Fibroblast of lung (primary cell): Measurements from ENCODE around the gene EDEM1. TPM values are rescaled to one million over a fixed set of nuclear protein-coding genes. Genes with fewer than 3 reads are reported as not detected.

Experiments
- DNase-seq, 2 donors: peaks; one replicate each; pipeline versions ENCODE4 v3.0.0 to v3.0.0-alpha.2; 2010; ENCODE audit warnings: low read depth in 2 of 2
- H2AFZ ChIP-seq: 2 replicates; pipeline ENCODE4 v1.5.1; 2012; ENCODE audit warnings: low read length, control low read depth, inconsistent platforms
- H3K27ac ChIP-seq: 2 replicates; pipeline ENCODE4 v1.5.1; 2011; ENCODE audit warnings: low read length, control low read depth; ENCODE audit not compliant: insufficient read depth
- H3K27me3 ChIP-seq: 2 replicates; pipeline ENCODE4 v1.5.1; 2011; ENCODE audit warnings: mild to moderate bottlenecking, low read length; ENCODE audit not compliant: control insufficient read depth, insufficient read depth
- H3K36me3 ChIP-seq: 2 replicates; pipeline ENCODE4 v1.5.1; 2011; ENCODE audit warnings: low read length; ENCODE audit not compliant: control insufficient read depth, insufficient read depth
- H3K4me1 ChIP-seq: 2 replicates; pipeline ENCODE4 v1.5.1; 2011; ENCODE audit warnings: low read length; ENCODE audit not compliant: control insufficient read depth, insufficient read depth; ENCODE audit errors: extremely low read depth
- H3K4me2 ChIP-seq: 2 replicates; pipeline ENCODE4 v1.5.1; 2011; ENCODE audit warnings: low read length, control low read depth; ENCODE audit not compliant: insufficient read depth; ENCODE audit errors: extremely low read depth
- H3K4me3 ChIP-seq, 4 experiments: fragments of 200-600 bp in 1 of 4; sonication (generic) in 1 of 4; replicated peaks in 1 of 4; 2 replicates each; pipeline ENCODE4 v1.5.1; 2011 to 2016; ENCODE audit warnings: low read length in 4 of 4, low read depth in 3 of 4, mild to moderate bottlenecking in 3 of 4, control low read depth in 2 of 4, inconsistent platforms in 1 of 4, mixed read lengths in 1 of 4; ENCODE audit not compliant: insufficient read depth in 1 of 4; ENCODE audit errors: control extremely low read depth in 1 of 4
- H3K79me2 ChIP-seq: 2 replicates; pipeline ENCODE4 v1.5.1; 2012; ENCODE audit warnings: mild to moderate bottlenecking, low read length, inconsistent platforms; ENCODE audit not compliant: control insufficient read depth, insufficient read depth
- H3K9ac ChIP-seq: 2 replicates; pipeline ENCODE4 v1.5.1; 2011; ENCODE audit warnings: mild to moderate bottlenecking, low read length, control low read depth; ENCODE audit not compliant: insufficient read depth
- H3K9me3 ChIP-seq: 2 replicates; pipeline ENCODE4 v1.5.1; 2012; ENCODE audit warnings: low read depth, low read length; ENCODE audit not compliant: control insufficient read depth, insufficient read depth
- H4K20me1 ChIP-seq: 2 replicates; pipeline ENCODE4 v1.5.1; 2011; ENCODE audit warnings: low read length; ENCODE audit not compliant: control insufficient read depth, insufficient read depth; ENCODE audit errors: extremely low read depth
- EZH2 ChIP-seq: IDR thresholded peaks from 2 replicates; pipeline ENCODE4 v1.5.1; 2012; ENCODE audit warnings: low read length, control low read depth, mild to moderate bottlenecking; ENCODE audit errors: missing control alignments
- polyA plus RNA-seq, 2 donors: library from polyadenylated mRNA; depleted of rRNA in 1 of 2; stranded (reverse) in 1 of 2; unstranded in 1 of 2; fragments of >200 nt; gene quantifications; 2 replicates each; pipeline ENCODE4 v1.2.1, GENCODE V29; 2011 to 2012; ENCODE audit warnings: missing spikeins in 1 of 2
- total RNA-seq: library from RNA; depleted of rRNA; stranded (reverse); fragments of >200 nt; gene quantifications from 2 replicates; pipeline ENCODE4 v1.2.1, GENCODE V29; 2014
- TF ChIP-seq, protein P1 (sequence below), 2 donors: IDR thresholded peaks in 1 of 2; conservative IDR thresholded peaks in 1 of 2; 1 replicate in 1 of 2; 2 replicates in 1 of 2; pipeline ENCODE4 v1.5.1; 2011 to 2012; ENCODE audit warnings: low read length in 2 of 2, control low read depth in 1 of 2, inconsistent platforms in 1 of 2, low read depth in 1 of 2, mild to moderate bottlenecking in 1 of 2

EDEM1 gene
- total and polyA plus RNA-seq, 2 donors (not counting 1 experiment from before 2014, with no cell fraction given), result 23.6 to 42.4 TPM

- H3K36me3 ChIP-seq, result peaks cover 6% of the 10 kb centered on the region
- H3K79me2 ChIP-seq, result no peaks in the 10 kb centered on the region
- TF ChIP-seq, protein P1, sequence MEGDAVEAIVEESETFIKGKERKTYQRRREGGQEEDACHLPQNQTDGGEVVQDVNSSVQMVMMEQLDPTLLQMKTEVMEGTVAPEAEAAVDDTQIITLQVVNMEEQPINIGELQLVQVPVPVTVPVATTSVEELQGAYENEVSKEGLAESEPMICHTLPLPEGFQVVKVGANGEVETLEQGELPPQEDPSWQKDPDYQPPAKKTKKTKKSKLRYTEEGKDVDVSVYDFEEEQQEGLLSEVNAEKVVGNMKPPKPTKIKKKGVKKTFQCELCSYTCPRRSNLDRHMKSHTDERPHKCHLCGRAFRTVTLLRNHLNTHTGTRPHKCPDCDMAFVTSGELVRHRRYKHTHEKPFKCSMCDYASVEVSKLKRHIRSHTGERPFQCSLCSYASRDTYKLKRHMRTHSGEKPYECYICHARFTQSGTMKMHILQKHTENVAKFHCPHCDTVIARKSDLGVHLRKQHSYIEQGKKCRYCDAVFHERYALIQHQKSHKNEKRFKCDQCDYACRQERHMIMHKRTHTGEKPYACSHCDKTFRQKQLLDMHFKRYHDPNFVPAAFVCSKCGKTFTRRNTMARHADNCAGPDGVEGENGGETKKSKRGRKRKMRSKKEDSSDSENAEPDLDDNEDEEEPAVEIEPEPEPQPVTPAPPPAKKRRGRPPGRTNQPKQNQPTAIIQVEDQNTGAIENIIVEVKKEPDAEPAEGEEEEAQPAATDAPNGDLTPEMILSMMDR (conservative IDR thresholded peaks at IDR 0.05 in 1 of 2, IDR thresholded peaks at IDR 0.05 in 1 of 2; ENCODE audit: low read depth in 1 of 2, low read length in 2 of 2), result no peak
- no peak for TF ChIP-seq EZH2
- no peak overlapping the region for H3K9ac ChIP-seq
- H3K27me3 ChIP-seq, result no peaks in the 10 kb centered on the region
- DNase-seq, result peak; percentile 78
- H3K9me3 ChIP-seq, result no peaks in the 10 kb centered on the region
- H2AFZ ChIP-seq, result no peak overlapping the region
- H4K20me1 ChIP-seq, result no peaks in the 10 kb centered on the region
- peak overlapping the region; percentile 19 for H3K4me2 ChIP-seq
- no peak overlapping the region for H3K27ac ChIP-seq
- H3K4me3 ChIP-seq, result no peak overlapping the region
- peaks cover 2% of the 10 kb centered on the region for H3K4me1 ChIP-seq
Observed at GRCh38 chr3:5217824-5218595, 30.5 kb downstream of the EDEM1 start.

GRCh38 chr3:5218815-5219214 lies 31.3 kb downstream of the EDEM1 start:
- no peaks in the 10 kb centered on the region for H3K27me3 ChIP-seq
- no peaks in the 10 kb centered on the region for H4K20me1 ChIP-seq
- H2AFZ ChIP-seq, result no peak overlapping the region
- no peak overlapping the region for H3K4me3 ChIP-seq
- DNase-seq, result peak in 1 of 2 donors; percentile 24
- peaks cover 2% of the 10 kb centered on the region for H3K4me1 ChIP-seq
- H3K36me3 ChIP-seq, result peaks cover 5% of the 10 kb centered on the region
- no peak overlapping the region for H3K4me2 ChIP-seq
- no peak for TF ChIP-seq EZH2
- TF ChIP-seq, protein P1 (conservative IDR thresholded peaks at IDR 0.05 in 1 of 2, IDR thresholded peaks at IDR 0.05 in 1 of 2; ENCODE audit: low read depth in 1 of 2, low read length in 2 of 2), result no peak
- H3K27ac ChIP-seq, result no peak overlapping the region
- H3K79me2 ChIP-seq, result no peaks in the 10 kb centered on the region
- no peak overlapping the region for H3K9ac ChIP-seq
- H3K9me3 ChIP-seq, result no peaks in the 10 kb centered on the region

- H3K4me3 ChIP-seq, result no peak overlapping the region
- no peak overlapping the region for H3K27ac ChIP-seq
- no peaks in the 10 kb centered on the region for H3K27me3 ChIP-seq
- no peaks in the 10 kb centered on the region for H3K79me2 ChIP-seq
- TF ChIP-seq, protein P1 (conservative IDR thresholded peaks at IDR 0.05 in 1 of 2, IDR thresholded peaks at IDR 0.05 in 1 of 2; ENCODE audit: low read depth in 1 of 2, low read length in 2 of 2), result no peak
- TF ChIP-seq EZH2, result no peak
- peaks cover 3% of the 10 kb centered on the region for H3K36me3 ChIP-seq
- H3K4me1 ChIP-seq, result peaks cover 2% of the 10 kb centered on the region
- no peaks in the 10 kb centered on the region for H4K20me1 ChIP-seq
- no peak overlapping the region for H3K9ac ChIP-seq
- no peak overlapping the region for H2AFZ ChIP-seq
- no peak overlapping the region for H3K4me2 ChIP-seq
- H3K9me3 ChIP-seq, result no peaks in the 10 kb centered on the region
- DNase-seq, result no peak
Observed at GRCh38 chr3:5219216-5219615, 31.7 kb downstream of the EDEM1 start.
